ENCODE results near the gene HDAC9.

HDAC9 gene

GRCh38 chr7:18565337-18565736 is 69.8 kb downstream of the HDAC9 start (continued):
- TF ChIP-seq ZNF155 (tag by site-specific recombination; IDR thresholded peaks at IDR 0.05): no peak

- no peak overlapping the region for H3K27ac ChIP-seq (ENCODE audit: extremely low read depth, low read depth, low read length)
- H3K36me3 ChIP-seq (ENCODE audit: control insufficient read depth in 2 of 2, insufficient read depth in 1 of 2, low read length in 2 of 2): no peaks in the 10 kb centered on the region
- H3K4me1 ChIP-seq (ENCODE audit: control insufficient read depth, insufficient read depth, low read length): no peaks in the 10 kb centered on the region
- ChIA-PET POLR2A (no interaction called here), CTCF (interaction anchor here (0.7 to 1.0 kb wide), 2 partner anchors 44 to 214 kb away, joined by 3 to 4 read pairs; no protein-coding TSS in a partner anchor)
- TF ChIP-seq, protein P1, sequence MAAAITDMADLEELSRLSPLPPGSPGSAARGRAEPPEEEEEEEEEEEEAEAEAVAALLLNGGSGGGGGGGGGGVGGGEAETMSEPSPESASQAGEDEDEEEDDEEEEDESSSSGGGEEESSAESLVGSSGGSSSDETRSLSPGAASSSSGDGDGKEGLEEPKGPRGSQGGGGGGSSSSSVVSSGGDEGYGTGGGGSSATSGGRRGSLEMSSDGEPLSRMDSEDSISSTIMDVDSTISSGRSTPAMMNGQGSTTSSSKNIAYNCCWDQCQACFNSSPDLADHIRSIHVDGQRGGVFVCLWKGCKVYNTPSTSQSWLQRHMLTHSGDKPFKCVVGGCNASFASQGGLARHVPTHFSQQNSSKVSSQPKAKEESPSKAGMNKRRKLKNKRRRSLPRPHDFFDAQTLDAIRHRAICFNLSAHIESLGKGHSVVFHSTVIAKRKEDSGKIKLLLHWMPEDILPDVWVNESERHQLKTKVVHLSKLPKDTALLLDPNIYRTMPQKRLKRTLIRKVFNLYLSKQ (tag by site-specific recombination; IDR thresholded peaks at IDR 0.05; ENCODE audit: borderline replicate concordance): no peak
- no peak overlapping the region for H3K4me3 ChIP-seq (ENCODE audit: low read depth, low read length)
- H3K9me3 ChIP-seq (ENCODE audit: control insufficient read depth, insufficient read depth, low read depth, low read length): no peaks in the 10 kb centered on the region
Observed at GRCh38 chr7:18566205-18566604, 70.7 kb downstream of the HDAC9 start.

GRCh38 chr7:18566829-18567228 is 71.3 kb downstream of the HDAC9 start:
- no peak for TF ChIP-seq ZNF214 (tag by site-specific recombination; IDR thresholded peaks at IDR 0.05; ENCODE audit: borderline replicate concordance)
- no peak for TF ChIP-seq ZNF138 (tag by site-specific recombination; IDR thresholded peaks at IDR 0.05; ENCODE audit: borderline replicate concordance)
- Histone ChIP-seq H3K27ac (ENCODE audit: extremely low read depth, low read depth, low read length) (no peak overlapping the region), H3K9me3 (ENCODE audit: control insufficient read depth, insufficient read depth, low read depth, low read length) (no peaks in the 10 kb centered on the region), H3K4me1 (ENCODE audit: control insufficient read depth, insufficient read depth, low read length) (no peaks in the 10 kb centered on the region), H3K4me3 (ENCODE audit: low read depth, low read length) (no peak overlapping the region), H3K36me3 (ENCODE audit: control insufficient read depth in 2 of 2, insufficient read depth in 1 of 2, low read length in 2 of 2) (no peaks in the 10 kb centered on the region)
- CTCF ChIA-PET: interaction anchor here (1.2 kb wide), 1 partner anchor 58 kb away, joined by 4 read pairs; no protein-coding TSS in a partner anchor
- POLR2A ChIA-PET: no interaction called here

DNA sequence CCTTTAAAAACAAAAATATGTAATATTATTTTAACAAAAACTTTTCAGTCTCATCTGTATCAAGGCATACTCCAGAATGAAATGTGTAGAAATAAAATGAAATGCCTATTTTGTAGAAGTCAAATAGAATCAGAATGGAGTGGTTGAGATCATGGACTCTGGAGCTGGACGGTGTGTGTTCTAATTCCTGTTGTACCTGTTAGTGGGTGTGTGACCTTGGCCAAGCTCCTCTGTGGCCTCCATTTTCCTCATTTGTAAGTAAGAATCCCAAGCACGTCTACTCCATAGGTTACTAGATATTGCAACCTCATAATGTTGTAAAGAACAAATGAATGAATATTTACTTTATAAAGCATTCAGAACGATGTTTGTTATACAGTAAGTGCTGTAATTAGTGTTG is 74.9 kb downstream of the HDAC9 start:
- Histone ChIP-seq H3K36me3 (ENCODE audit: control insufficient read depth in 2 of 2, insufficient read depth in 1 of 2, low read length in 2 of 2) (no peaks in the 10 kb centered on the region), H3K4me3 (ENCODE audit: low read depth, low read length) (no peak overlapping the region), H3K4me1 (ENCODE audit: control insufficient read depth, insufficient read depth, low read length) (no peaks in the 10 kb centered on the region), H3K9me3 (ENCODE audit: control insufficient read depth, insufficient read depth, low read depth, low read length) (no peaks in the 10 kb centered on the region), H3K27ac (ENCODE audit: extremely low read depth, low read depth, low read length) (no peak overlapping the region)
- ChIA-PET POLR2A (no interaction called here), CTCF (interaction anchor here (0.6 to 3.7 kb wide), 8 partner anchors 143 to 548 kb away, joined by 3 to 36 read pairs (median 5); no protein-coding TSS in a partner anchor)
- no peak for TF ChIP-seq ZNF654 (tag by site-specific recombination; IDR thresholded peaks at IDR 0.05; ENCODE audit: low read depth)

- Histone ChIP-seq H3K9me3 (ENCODE audit: control insufficient read depth, insufficient read depth, low read depth, low read length) (no peaks in the 10 kb centered on the region), H3K27ac (ENCODE audit: extremely low read depth, low read depth, low read length) (no peak overlapping the region), H3K4me1 (ENCODE audit: control insufficient read depth, insufficient read depth, low read length) (no peaks in the 10 kb centered on the region), H3K36me3 (ENCODE audit: control insufficient read depth in 2 of 2, insufficient read depth in 1 of 2, low read length in 2 of 2) (no peaks in the 10 kb centered on the region), H3K4me3 (ENCODE audit: low read depth, low read length) (no peak overlapping the region)
- ChIA-PET CTCF (interaction anchor here (0.6 to 3.7 kb wide), 10 partner anchors 21 to 889 kb away, joined by 3 to 36 read pairs (median 4); no protein-coding TSS in a partner anchor), POLR2A (interaction anchor here (0.6 kb wide), 1 partner anchor 214 kb away, joined by 4 read pairs; no protein-coding TSS in a partner anchor)
- no peak for TF ChIP-seq PBX3 (CRISPR knock-in tag; IDR thresholded peaks at IDR 0.05)
- TF ChIP-seq ZNF654 (tag by site-specific recombination; IDR thresholded peaks at IDR 0.05; ENCODE audit: low read depth): peak; percentile 33; the same call in 1 of the 2 replicates
Observed at GRCh38 chr7:18570890-18571478, 75.4 kb downstream of the HDAC9 start.

DNA sequence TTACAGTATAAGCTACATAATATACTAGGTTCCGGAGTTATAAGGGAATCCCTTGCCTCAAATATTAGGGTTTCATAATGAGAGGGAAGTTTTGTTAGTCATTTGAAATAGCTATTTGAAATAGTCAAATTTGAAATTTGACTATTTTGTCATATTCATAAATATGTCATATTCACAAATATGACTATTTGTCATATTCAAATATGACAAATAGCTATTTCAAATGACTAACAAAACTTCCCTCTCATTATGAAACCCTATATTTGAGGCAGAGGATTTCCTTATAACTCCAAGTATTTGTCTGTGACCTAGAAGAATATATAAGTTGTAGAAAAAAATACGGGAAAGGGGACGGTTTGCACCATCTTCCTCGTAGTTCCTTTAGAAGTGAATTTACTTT is 76.6 kb downstream of the HDAC9 start:
- H3K4me1 ChIP-seq (ENCODE audit: control insufficient read depth, insufficient read depth, low read length): no peaks in the 10 kb centered on the region
- no peak overlapping the region for H3K4me3 ChIP-seq (ENCODE audit: low read depth, low read length)
- POLR2A ChIA-PET: no interaction called here
- no peak overlapping the region for H3K27ac ChIP-seq (ENCODE audit: extremely low read depth, low read depth, low read length)
- no peaks in the 10 kb centered on the region for H3K9me3 ChIP-seq (ENCODE audit: control insufficient read depth, insufficient read depth, low read depth, low read length)
- CTCF ChIA-PET: interaction anchor here (0.6 to 3.7 kb wide), 8 partner anchors 38 to 654 kb away, joined by 3 to 36 read pairs (median 4); no protein-coding TSS in a partner anchor
- H3K36me3 ChIP-seq (ENCODE audit: control insufficient read depth in 2 of 2, insufficient read depth in 1 of 2, low read length in 2 of 2): no peaks in the 10 kb centered on the region
- TF ChIP-seq, protein P2, sequence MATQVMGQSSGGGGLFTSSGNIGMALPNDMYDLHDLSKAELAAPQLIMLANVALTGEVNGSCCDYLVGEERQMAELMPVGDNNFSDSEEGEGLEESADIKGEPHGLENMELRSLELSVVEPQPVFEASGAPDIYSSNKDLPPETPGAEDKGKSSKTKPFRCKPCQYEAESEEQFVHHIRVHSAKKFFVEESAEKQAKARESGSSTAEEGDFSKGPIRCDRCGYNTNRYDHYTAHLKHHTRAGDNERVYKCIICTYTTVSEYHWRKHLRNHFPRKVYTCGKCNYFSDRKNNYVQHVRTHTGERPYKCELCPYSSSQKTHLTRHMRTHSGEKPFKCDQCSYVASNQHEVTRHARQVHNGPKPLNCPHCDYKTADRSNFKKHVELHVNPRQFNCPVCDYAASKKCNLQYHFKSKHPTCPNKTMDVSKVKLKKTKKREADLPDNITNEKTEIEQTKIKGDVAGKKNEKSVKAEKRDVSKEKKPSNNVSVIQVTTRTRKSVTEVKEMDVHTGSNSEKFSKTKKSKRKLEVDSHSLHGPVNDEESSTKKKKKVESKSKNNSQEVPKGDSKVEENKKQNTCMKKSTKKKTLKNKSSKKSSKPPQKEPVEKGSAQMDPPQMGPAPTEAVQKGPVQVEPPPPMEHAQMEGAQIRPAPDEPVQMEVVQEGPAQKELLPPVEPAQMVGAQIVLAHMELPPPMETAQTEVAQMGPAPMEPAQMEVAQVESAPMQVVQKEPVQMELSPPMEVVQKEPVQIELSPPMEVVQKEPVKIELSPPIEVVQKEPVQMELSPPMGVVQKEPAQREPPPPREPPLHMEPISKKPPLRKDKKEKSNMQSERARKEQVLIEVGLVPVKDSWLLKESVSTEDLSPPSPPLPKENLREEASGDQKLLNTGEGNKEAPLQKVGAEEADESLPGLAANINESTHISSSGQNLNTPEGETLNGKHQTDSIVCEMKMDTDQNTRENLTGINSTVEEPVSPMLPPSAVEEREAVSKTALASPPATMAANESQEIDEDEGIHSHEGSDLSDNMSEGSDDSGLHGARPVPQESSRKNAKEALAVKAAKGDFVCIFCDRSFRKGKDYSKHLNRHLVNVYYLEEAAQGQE (tag by site-specific recombination; IDR thresholded peaks at IDR 0.05): no peak
- TF ChIP-seq ZNF112 (tag by site-specific recombination; IDR thresholded peaks at IDR 0.05): no peak
- no peak for TF ChIP-seq ZNF248 (tag by site-specific recombination; IDR thresholded peaks at IDR 0.05)
- no peak for TF ChIP-seq ZNF707 (tag by site-specific recombination; IDR thresholded peaks at IDR 0.05)
- no peak for TF ChIP-seq ZFP41 (tag by site-specific recombination; IDR thresholded peaks at IDR 0.05; ENCODE audit: borderline replicate concordance)
- TF ChIP-seq ZNF549 (tag by site-specific recombination; IDR thresholded peaks at IDR 0.05): no peak
- no peak for TF ChIP-seq MEIS1 (CRISPR knock-in tag; IDR thresholded peaks at IDR 0.05; ENCODE audit: borderline replicate concordance)
- TF ChIP-seq ZNF121 (tag by site-specific recombination; IDR thresholded peaks at IDR 0.05): no peak
- no peak for TF ChIP-seq KLF8 (tag by site-specific recombination; IDR thresholded peaks at IDR 0.05)
- TF ChIP-seq ZIC2 (tag by site-specific recombination; IDR thresholded peaks at IDR 0.05): no peak
